ENCODE data around the gene SERGEF.

The SERGEF gene

GRCh38 chr11:17780668-17781067 is 232.2 kb downstream of the SERGEF start:
- no peak for DNase-seq (ENCODE audit: low read depth)
- no peak overlapping the region for H3K4me3 ChIP-seq (ENCODE audit: control insufficient read depth, low read depth, low read length)
- TF ChIP-seq CTCF (IDR thresholded peaks at IDR 0.05; ENCODE audit: control insufficient read depth, insufficient read depth, low read depth, low read length, missing control alignments): no peak

- no peak overlapping the region for H3K4me3 ChIP-seq (ENCODE audit: control insufficient read depth, low read depth, low read length)
- no peak for TF ChIP-seq CTCF (IDR thresholded peaks at IDR 0.05; ENCODE audit: control insufficient read depth, insufficient read depth, low read depth, low read length, missing control alignments)
- no peak for DNase-seq (ENCODE audit: low read depth)
Measured at GRCh38 chr11:17779861-17780594, 232.8 kb downstream of the SERGEF start.

- H3K4me3 ChIP-seq (ENCODE audit: control insufficient read depth, low read depth, low read length): no peak overlapping the region
- no peak for TF ChIP-seq CTCF (IDR thresholded peaks at IDR 0.05; ENCODE audit: control insufficient read depth, insufficient read depth, low read depth, low read length, missing control alignments)
- no peak for DNase-seq (ENCODE audit: low read depth)
Measured at GRCh38 chr11:17778956-17779860, 233.6 kb downstream of the SERGEF start.

GRCh38 chr11:17778352-17778751 is 234.5 kb downstream of the SERGEF start:
- no peak overlapping the region for H3K4me3 ChIP-seq (ENCODE audit: control insufficient read depth, low read depth, low read length)
- DNase-seq (ENCODE audit: low read depth): no peak
- TF ChIP-seq CTCF (IDR thresholded peaks at IDR 0.05; ENCODE audit: control insufficient read depth, insufficient read depth, low read depth, low read length, missing control alignments): no peak

- no peak overlapping the region for H3K4me3 ChIP-seq (ENCODE audit: control insufficient read depth, low read depth, low read length)
- no peak for TF ChIP-seq CTCF (IDR thresholded peaks at IDR 0.05; ENCODE audit: control insufficient read depth, insufficient read depth, low read depth, low read length, missing control alignments)
- no peak for DNase-seq (ENCODE audit: low read depth)
Measured at GRCh38 chr11:17777738-17778091, 235.1 kb downstream of the SERGEF start.

- DNase-seq (ENCODE audit: low read depth): no peak
- TF ChIP-seq CTCF (IDR thresholded peaks at IDR 0.05; ENCODE audit: control insufficient read depth, insufficient read depth, low read depth, low read length, missing control alignments): no peak
- no peak overlapping the region for H3K4me3 ChIP-seq (ENCODE audit: control insufficient read depth, low read depth, low read length)
Measured at GRCh38 chr11:17777086-17777737, 235.6 kb downstream of the SERGEF start.
